ENCODE measurements around the gene LNX1. TPM values are rescaled to one million over a fixed set of nuclear protein-coding genes. Genes with fewer than 3 reads are reported as not detected.

The LNX1 gene
- total RNA-seq, 6 experiments from 2014 or later, result 0.05 to 0.18 (median 0.07) TPM; not detected in 1

- Mint-ChIP-seq H3K4me3 (no peak overlapping the region), H3K27ac (no peak overlapping the region), H3K9me3 (no peaks in the 10 kb centered on the region), H3K27me3 (ENCODE audit: insufficient read depth) (no peaks in the 10 kb centered on the region; the same call in 1 of the 2 replicates), H3K4me1 (ENCODE audit: low read depth) (peaks cover 13% of the 10 kb centered on the region), H3K36me3 (ENCODE audit: low read depth) (no peaks in the 10 kb centered on the region)
- DNase-seq, result no peak
- TF ChIP-seq, protein P1, sequence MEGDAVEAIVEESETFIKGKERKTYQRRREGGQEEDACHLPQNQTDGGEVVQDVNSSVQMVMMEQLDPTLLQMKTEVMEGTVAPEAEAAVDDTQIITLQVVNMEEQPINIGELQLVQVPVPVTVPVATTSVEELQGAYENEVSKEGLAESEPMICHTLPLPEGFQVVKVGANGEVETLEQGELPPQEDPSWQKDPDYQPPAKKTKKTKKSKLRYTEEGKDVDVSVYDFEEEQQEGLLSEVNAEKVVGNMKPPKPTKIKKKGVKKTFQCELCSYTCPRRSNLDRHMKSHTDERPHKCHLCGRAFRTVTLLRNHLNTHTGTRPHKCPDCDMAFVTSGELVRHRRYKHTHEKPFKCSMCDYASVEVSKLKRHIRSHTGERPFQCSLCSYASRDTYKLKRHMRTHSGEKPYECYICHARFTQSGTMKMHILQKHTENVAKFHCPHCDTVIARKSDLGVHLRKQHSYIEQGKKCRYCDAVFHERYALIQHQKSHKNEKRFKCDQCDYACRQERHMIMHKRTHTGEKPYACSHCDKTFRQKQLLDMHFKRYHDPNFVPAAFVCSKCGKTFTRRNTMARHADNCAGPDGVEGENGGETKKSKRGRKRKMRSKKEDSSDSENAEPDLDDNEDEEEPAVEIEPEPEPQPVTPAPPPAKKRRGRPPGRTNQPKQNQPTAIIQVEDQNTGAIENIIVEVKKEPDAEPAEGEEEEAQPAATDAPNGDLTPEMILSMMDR (IDR thresholded peaks at IDR 0.05), result no peak
Measured at GRCh38 chr4:53500546-53500945, 90.7 kb downstream of the LNX1 start.

GRCh38 chr4:53499791-53500190 is 91.5 kb downstream of the LNX1 start:
- no peak overlapping the region for H3K4me3 Mint-ChIP-seq
- no peaks in the 10 kb centered on the region for H3K36me3 Mint-ChIP-seq (ENCODE audit: low read depth)
- no peak for DNase-seq
- TF ChIP-seq, protein P1 (IDR thresholded peaks at IDR 0.05), result no peak
- peaks cover 13% of the 10 kb centered on the region for H3K4me1 Mint-ChIP-seq (ENCODE audit: low read depth)
- H3K27ac Mint-ChIP-seq, result no peak overlapping the region
- H3K27me3 Mint-ChIP-seq (ENCODE audit: insufficient read depth), result no peaks in the 10 kb centered on the region
- H3K9me3 Mint-ChIP-seq, result no peaks in the 10 kb centered on the region

DNA sequence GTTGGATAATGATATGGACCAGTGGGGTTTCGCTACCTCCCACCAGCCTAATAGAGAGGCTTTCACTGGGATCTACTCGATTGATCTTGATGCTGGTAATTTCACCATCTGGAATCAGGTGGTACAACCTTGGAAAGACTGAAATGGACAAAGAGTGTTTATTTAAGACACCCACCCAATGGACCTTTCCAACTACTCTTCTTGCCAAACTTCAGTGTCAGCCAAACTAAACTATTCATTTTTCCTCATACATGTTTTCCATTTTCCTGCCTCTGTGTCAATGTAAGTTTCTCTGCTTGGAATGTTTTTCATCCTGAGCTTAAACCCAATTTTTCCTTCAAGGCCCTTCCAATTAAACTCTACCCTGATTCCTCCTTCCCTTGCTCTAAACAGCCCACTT is 92.6 kb downstream of the LNX1 start:
- peaks cover 13% of the 10 kb centered on the region for H3K4me1 Mint-ChIP-seq (ENCODE audit: low read depth)
- no peak overlapping the region for H3K27ac Mint-ChIP-seq
- TF ChIP-seq, protein P1 (IDR thresholded peaks at IDR 0.05), result no peak
- H3K9me3 Mint-ChIP-seq, result no peaks in the 10 kb centered on the region
- H3K36me3 Mint-ChIP-seq (ENCODE audit: low read depth), result no peaks in the 10 kb centered on the region
- DNase-seq, result no peak
- H3K4me3 Mint-ChIP-seq, result no peak overlapping the region
- H3K27me3 Mint-ChIP-seq (ENCODE audit: insufficient read depth), result no peaks in the 10 kb centered on the region

GRCh38 chr4:53497487-53498244 is 93.6 kb downstream of the LNX1 start:
- Mint-ChIP-seq H3K9me3 (no peaks in the 10 kb centered on the region), H3K4me3 (peak overlapping the region; percentile 8; the same call in 1 of the 2 replicates), H3K4me1 (ENCODE audit: low read depth) (peaks cover 13% of the 10 kb centered on the region), H3K27me3 (ENCODE audit: insufficient read depth) (no peaks in the 10 kb centered on the region), H3K36me3 (ENCODE audit: low read depth) (no peaks in the 10 kb centered on the region), H3K27ac (peak overlapping the region; percentile 54)
- TF ChIP-seq, protein P1 (IDR thresholded peaks at IDR 0.05), result peak; percentile 21; the same call in 1 of the 2 replicates
- peak; percentile 44 for DNase-seq

GRCh38 chr4:53494851-53495250 is 96.4 kb downstream of the LNX1 start:
- Mint-ChIP-seq H3K27me3 (ENCODE audit: insufficient read depth) (no peaks in the 10 kb centered on the region; the same call in 1 of the 2 replicates), H3K27ac (no peak overlapping the region), H3K4me1 (ENCODE audit: low read depth) (peaks cover 30% of the 10 kb centered on the region), H3K36me3 (ENCODE audit: low read depth) (no peaks in the 10 kb centered on the region), H3K9me3 (no peaks in the 10 kb centered on the region), H3K4me3 (no peak overlapping the region)
- DNase-seq, result no peak
- TF ChIP-seq, protein P1 (IDR thresholded peaks at IDR 0.05), result no peak

All from HFFc6 (cell line).